Measurements from ENCODE around the gene TOMM5.

TOMM5 gene

DNA sequence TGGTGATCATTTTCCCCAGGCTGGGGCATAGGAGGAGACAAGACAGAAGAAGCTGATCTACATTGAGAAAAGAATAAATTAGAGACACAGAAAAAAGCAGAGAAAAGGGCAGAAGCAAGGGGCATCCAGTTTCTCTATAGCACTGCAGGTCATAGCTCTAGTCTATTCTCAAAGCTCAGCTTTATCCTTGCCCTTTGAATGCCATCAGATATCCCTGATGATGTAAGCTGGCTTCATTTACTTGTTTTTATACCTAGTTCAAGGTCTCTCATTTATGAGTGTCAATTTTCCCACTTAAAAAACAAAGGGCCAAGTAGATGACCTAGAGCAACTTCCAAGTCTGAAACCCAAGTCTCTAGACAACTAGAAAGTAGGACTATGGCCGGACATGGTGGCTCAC is 48.9 kb downstream of the TOMM5 start:
- no peak overlapping the region for H3K27ac ChIP-seq (ENCODE audit: low read depth, low read length)
- no peak overlapping the region for H3K9ac ChIP-seq (ENCODE audit: low read length)
- no peaks in the 10 kb centered on the region for H4K20me1 ChIP-seq (ENCODE audit: low read depth, low read length)
- no peaks in the 10 kb centered on the region for H3F3A ChIP-seq (ENCODE audit: insufficient read depth)
- H3K9me3 ChIP-seq (ENCODE audit: insufficient read depth, low read length) = no peaks in the 10 kb centered on the region
- H3K4me3 ChIP-seq (ENCODE audit: insufficient read depth, low read length, poor library complexity, severe bottlenecking) = no peak overlapping the region
- TF ChIP-seq, protein P1, sequence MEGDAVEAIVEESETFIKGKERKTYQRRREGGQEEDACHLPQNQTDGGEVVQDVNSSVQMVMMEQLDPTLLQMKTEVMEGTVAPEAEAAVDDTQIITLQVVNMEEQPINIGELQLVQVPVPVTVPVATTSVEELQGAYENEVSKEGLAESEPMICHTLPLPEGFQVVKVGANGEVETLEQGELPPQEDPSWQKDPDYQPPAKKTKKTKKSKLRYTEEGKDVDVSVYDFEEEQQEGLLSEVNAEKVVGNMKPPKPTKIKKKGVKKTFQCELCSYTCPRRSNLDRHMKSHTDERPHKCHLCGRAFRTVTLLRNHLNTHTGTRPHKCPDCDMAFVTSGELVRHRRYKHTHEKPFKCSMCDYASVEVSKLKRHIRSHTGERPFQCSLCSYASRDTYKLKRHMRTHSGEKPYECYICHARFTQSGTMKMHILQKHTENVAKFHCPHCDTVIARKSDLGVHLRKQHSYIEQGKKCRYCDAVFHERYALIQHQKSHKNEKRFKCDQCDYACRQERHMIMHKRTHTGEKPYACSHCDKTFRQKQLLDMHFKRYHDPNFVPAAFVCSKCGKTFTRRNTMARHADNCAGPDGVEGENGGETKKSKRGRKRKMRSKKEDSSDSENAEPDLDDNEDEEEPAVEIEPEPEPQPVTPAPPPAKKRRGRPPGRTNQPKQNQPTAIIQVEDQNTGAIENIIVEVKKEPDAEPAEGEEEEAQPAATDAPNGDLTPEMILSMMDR (IDR thresholded peaks at IDR 0.05; ENCODE audit: insufficient read depth, low read length, poor library complexity, severe bottlenecking) = no peak
- TF ChIP-seq EZH2phosphoT487 (conservative IDR thresholded peaks at IDR 0.05; ENCODE audit: low read length) = no peak
- no peaks in the 10 kb centered on the region for H3K79me2 ChIP-seq (ENCODE audit: insufficient read depth, low read length)
- H2AFZ ChIP-seq (ENCODE audit: low read depth, low read length, severe bottlenecking) = no peak overlapping the region
- H3K27me3 ChIP-seq (ENCODE audit: low read length) = no peaks in the 10 kb centered on the region
- H3K9me2 ChIP-seq (replicated peaks; ENCODE audit: insufficient read depth, low read length) = no peaks in the 10 kb centered on the region
- H3K4me2 ChIP-seq (ENCODE audit: low read depth, low read length, poor library complexity, severe bottlenecking) = no peak overlapping the region
- H3K36me3 ChIP-seq (ENCODE audit: low read length) = no peaks in the 10 kb centered on the region; the same call in 1 of the 2 replicates

DNA sequence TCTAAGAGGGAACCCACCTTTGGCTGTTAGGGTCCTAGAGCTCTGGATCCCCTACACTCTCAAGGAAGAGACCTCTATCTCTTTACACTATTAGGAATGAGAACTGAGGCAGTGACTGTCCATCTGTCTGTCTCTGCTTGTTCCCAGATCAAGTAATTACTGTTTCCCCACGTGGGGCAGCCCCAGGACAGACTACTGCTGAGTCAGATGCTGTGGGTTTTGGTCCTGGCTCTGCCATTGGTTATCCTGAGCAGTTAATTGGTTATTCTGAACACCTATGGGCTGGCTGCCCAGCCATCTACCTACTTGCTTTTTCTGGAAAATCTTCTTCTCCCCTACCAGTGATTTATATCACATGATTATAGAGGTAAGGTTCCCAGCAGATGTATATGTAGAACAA is 49.5 kb downstream of the TOMM5 start:
- no peaks in the 10 kb centered on the region for H3F3A ChIP-seq (ENCODE audit: insufficient read depth)
- H4K20me1 ChIP-seq (ENCODE audit: low read depth, low read length) = no peaks in the 10 kb centered on the region
- no peaks in the 10 kb centered on the region for H3K27me3 ChIP-seq (ENCODE audit: low read length)
- no peaks in the 10 kb centered on the region for H3K79me2 ChIP-seq (ENCODE audit: insufficient read depth, low read length)
- no peaks in the 10 kb centered on the region for H3K9me3 ChIP-seq (ENCODE audit: insufficient read depth, low read length)
- TF ChIP-seq, protein P1 (IDR thresholded peaks at IDR 0.05; ENCODE audit: insufficient read depth, low read length, poor library complexity, severe bottlenecking) = no peak
- TF ChIP-seq EZH2phosphoT487 (conservative IDR thresholded peaks at IDR 0.05; ENCODE audit: low read length) = no peak
- no peaks in the 10 kb centered on the region for H3K9me2 ChIP-seq (replicated peaks; ENCODE audit: insufficient read depth, low read length)
- no peak overlapping the region for H3K9ac ChIP-seq (ENCODE audit: low read length)
- H3K36me3 ChIP-seq (ENCODE audit: low read length) = no peaks in the 10 kb centered on the region; the same call in 1 of the 2 replicates
- H2AFZ ChIP-seq (ENCODE audit: low read depth, low read length, severe bottlenecking) = no peak overlapping the region
- H3K4me2 ChIP-seq (ENCODE audit: low read depth, low read length, poor library complexity, severe bottlenecking) = no peak overlapping the region
- no peak overlapping the region for H3K4me3 ChIP-seq (ENCODE audit: insufficient read depth, low read length, poor library complexity, severe bottlenecking)
- H3K27ac ChIP-seq (ENCODE audit: low read depth, low read length) = no peak overlapping the region

DNA sequence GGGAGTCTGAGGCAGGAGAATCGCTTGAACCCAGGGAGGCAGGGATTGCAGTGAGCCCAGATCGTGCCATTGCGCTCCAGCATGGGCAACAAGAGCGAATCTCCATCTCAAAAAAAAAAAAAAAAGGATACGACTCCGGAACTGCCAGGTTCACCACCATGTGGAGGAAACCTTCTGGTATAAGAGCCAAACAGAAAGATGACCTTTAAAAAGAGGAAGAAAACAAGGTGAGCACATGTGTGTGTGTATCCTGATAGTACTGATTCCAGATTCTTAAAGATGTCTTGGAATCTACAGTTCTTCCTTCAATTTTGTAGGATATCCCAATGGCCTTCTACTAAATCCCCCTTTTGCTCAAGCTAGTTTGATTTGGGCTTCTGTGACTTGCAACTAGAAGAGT is 49.9 kb downstream of the TOMM5 start:
- H3K27me3 ChIP-seq (ENCODE audit: low read length) = no peaks in the 10 kb centered on the region
- H3K9me2 ChIP-seq (replicated peaks; ENCODE audit: insufficient read depth, low read length) = no peaks in the 10 kb centered on the region
- H3K27ac ChIP-seq (ENCODE audit: low read depth, low read length) = no peak overlapping the region
- no peak overlapping the region for H2AFZ ChIP-seq (ENCODE audit: low read depth, low read length, severe bottlenecking)
- H4K20me1 ChIP-seq (ENCODE audit: low read depth, low read length) = no peaks in the 10 kb centered on the region
- H3K9me3 ChIP-seq (ENCODE audit: insufficient read depth, low read length) = no peaks in the 10 kb centered on the region
- no peak overlapping the region for H3K4me3 ChIP-seq (ENCODE audit: insufficient read depth, low read length, poor library complexity, severe bottlenecking)
- no peak overlapping the region for H3K9ac ChIP-seq (ENCODE audit: low read length)
- H3K36me3 ChIP-seq (ENCODE audit: low read length) = no peaks in the 10 kb centered on the region; the same call in 1 of the 2 replicates
- no peak overlapping the region for H3K4me2 ChIP-seq (ENCODE audit: low read depth, low read length, poor library complexity, severe bottlenecking)
- no peaks in the 10 kb centered on the region for H3F3A ChIP-seq (ENCODE audit: insufficient read depth)
- TF ChIP-seq, protein P1 (IDR thresholded peaks at IDR 0.05; ENCODE audit: insufficient read depth, low read length, poor library complexity, severe bottlenecking) = no peak
- no peak for TF ChIP-seq EZH2phosphoT487 (conservative IDR thresholded peaks at IDR 0.05; ENCODE audit: low read length)
- no peaks in the 10 kb centered on the region for H3K79me2 ChIP-seq (ENCODE audit: insufficient read depth, low read length)
